ENCODE data around the gene SLC35F3.

DNA sequence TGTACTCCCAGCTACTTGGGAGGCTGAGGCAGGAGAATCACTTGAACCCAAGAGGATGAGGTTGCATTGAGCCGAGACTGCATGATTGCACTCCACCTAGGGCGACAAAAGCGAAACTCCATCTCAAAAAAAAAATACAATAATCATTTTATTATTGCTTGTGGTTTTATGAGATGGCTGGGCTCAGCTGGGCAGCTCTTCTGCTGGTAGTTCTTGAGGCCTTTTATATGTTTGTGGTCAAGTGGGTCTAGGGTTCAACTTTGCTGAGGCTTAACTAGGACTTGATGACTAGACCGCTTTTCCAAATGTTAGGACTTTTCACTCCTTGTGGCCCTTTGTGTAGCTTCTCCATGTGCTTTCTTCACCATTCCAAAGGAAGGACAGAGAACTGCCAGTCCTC, 53.2 kb downstream of the SLC35F3 start:
- TF ChIP-seq CTCF (IDR thresholded peaks at IDR 0.05) (no peak), POLR2AphosphoS5 (IDR thresholded peaks at IDR 0.05; ENCODE audit: low read depth, low read length) (no peak), REST (IDR thresholded peaks at IDR 0.05; ENCODE audit: insufficient read depth in 1 of 2, low read depth in 2 of 2, low read length in 1 of 2) (no peak), SIN3A (IDR thresholded peaks at IDR 0.05; ENCODE audit: borderline replicate concordance, insufficient read depth, low read depth, low read length) (no peak)
